Nephron (organoid): ENCODE data around the gene TMEM168.
A peak's percentile ranks its signal among the peaks of the same experiment; 100 is the strongest.
"Not testable (repeated sequence)": the region's sequence is repeated elsewhere in the genome, so short reads cannot be mapped to it uniquely, and the experiment has no call there.

ENCODE experiments used
- H3K27ac Mint-ChIP-seq, 3 experiments: 2 replicates each; pipeline ENCODE4 v1.8.0; 2020; ENCODE audit warnings: mixed read lengths in 3 of 3, mild to moderate bottlenecking in 2 of 3, moderate library complexity in 1 of 3
- H3K27me3 Mint-ChIP-seq: 2 replicates; pipeline ENCODE4 v1.8.0; 2021; ENCODE audit warnings: low read depth, mild to moderate bottlenecking, moderate library complexity, mixed read lengths
- H3K36me3 Mint-ChIP-seq: 2 replicates; pipeline ENCODE4 v1.8.0; 2020; ENCODE audit warnings: low read depth, mixed read lengths
- H3K4me1 Mint-ChIP-seq: 2 replicates; pipeline ENCODE4 v1.8.0; 2020; ENCODE audit warnings: mixed read lengths
- H3K4me3 Mint-ChIP-seq, 3 experiments: 2 replicates each; pipeline ENCODE4 v1.8.0; 2020; ENCODE audit warnings: mild to moderate bottlenecking in 3 of 3, mixed read lengths in 3 of 3, moderate library complexity in 2 of 3
- H3K9me3 Mint-ChIP-seq: 2 replicates; pipeline ENCODE4 v1.8.0; 2020; ENCODE audit warnings: mixed read lengths
- CTCF ChIP-seq, 3 experiments: fragments of 200-600 bp; sonication (generic); IDR thresholded peaks; one replicate each; pipeline ENCODE4 v1.5.0; 2021; ENCODE audit warnings: antibody characterized with exemption in 3 of 3; ENCODE audit not compliant: unreplicated experiment in 3 of 3

TMEM168 gene

GRCh38 chr7:112789817-112790585, at the start of gene TMEM168:
TMEM168 (minus strand) TSS chr7:112790393; CDS start chr7:112784825, 5,568 bp downstream.
- no peaks in the 10 kb centered on the region for H3K27me3 Mint-ChIP-seq
- peaks cover 18% of the 10 kb centered on the region for H3K4me1 Mint-ChIP-seq
- H3K4me3 Mint-ChIP-seq: peak within 1 kb of the TSS; percentile 94 to 96 (median 94)
- no peaks in the 10 kb centered on the region for H3K9me3 Mint-ChIP-seq
- peaks cover 11% of the 10 kb centered on the region for H3K36me3 Mint-ChIP-seq
- no peak for TF ChIP-seq CTCF (IDR thresholded peaks at IDR 0.05; ENCODE audit: unreplicated experiment in 3 of 3)
- peak within 1 kb of the TSS; percentile 98 to 99 (median 98) for H3K27ac Mint-ChIP-seq

GRCh38 chr7:112835928-112836327, 45.7 kb upstream of the TMEM168 start:
- not testable (repeated sequence) for H3K4me1 Mint-ChIP-seq, H3K27ac Mint-ChIP-seq
- H3K9me3 Mint-ChIP-seq: peaks cover 31% of the 10 kb centered on the region

GRCh38 chr7:112833082-112833481, 42.9 kb upstream of the TMEM168 start:
- no peaks in the 10 kb centered on the region for H3K4me1 Mint-ChIP-seq
- H3K27me3 Mint-ChIP-seq: no peaks in the 10 kb centered on the region
- H3K36me3 Mint-ChIP-seq: peaks cover 81% of the 10 kb centered on the region
- TF ChIP-seq CTCF (IDR thresholded peaks at IDR 0.05; ENCODE audit: unreplicated experiment in 3 of 3): no peak
- peaks cover 44% of the 10 kb centered on the region for H3K9me3 Mint-ChIP-seq
- H3K4me3 Mint-ChIP-seq: no peak overlapping the region
- no peak overlapping the region for H3K27ac Mint-ChIP-seq

More at GRCh38 chr7:112835928-112836327, 45.7 kb upstream of the TMEM168 start:
- peaks cover 73% of the 10 kb centered on the region for H3K36me3 Mint-ChIP-seq
- not testable (repeated sequence) for H3K4me3 Mint-ChIP-seq, H3K27me3 Mint-ChIP-seq

- TF ChIP-seq CTCF (IDR thresholded peaks at IDR 0.05; ENCODE audit: unreplicated experiment in 3 of 3): no peak
- Mint-ChIP-seq H3K4me1 (no peaks in the 10 kb centered on the region), H3K27ac (no peak overlapping the region), H3K27me3 (no peaks in the 10 kb centered on the region), H3K36me3 (peaks cover 76% of the 10 kb centered on the region), H3K4me3 (no peak overlapping the region), H3K9me3 (peaks cover 40% of the 10 kb centered on the region)
Observed at GRCh38 chr7:112830769-112831168, 40.6 kb upstream of the TMEM168 start.

- Mint-ChIP-seq H3K27me3 (no peaks in the 10 kb centered on the region), H3K27ac (no peak overlapping the region), H3K36me3 (peaks cover 83% of the 10 kb centered on the region), H3K4me1 (no peaks in the 10 kb centered on the region), H3K4me3 (no peak overlapping the region), H3K9me3 (peaks cover 41% of the 10 kb centered on the region)
- TF ChIP-seq CTCF (IDR thresholded peaks at IDR 0.05; ENCODE audit: unreplicated experiment in 3 of 3): no peak
Observed at GRCh38 chr7:112828696-112829095, 38.5 kb upstream of the TMEM168 start.

- TF ChIP-seq CTCF (IDR thresholded peaks at IDR 0.05; ENCODE audit: unreplicated experiment in 3 of 3): no peak
- peaks cover 12% of the 10 kb centered on the region for H3K9me3 Mint-ChIP-seq
- H3K4me3 Mint-ChIP-seq: no peak overlapping the region
- H3K27me3 Mint-ChIP-seq: no peaks in the 10 kb centered on the region
- no peak overlapping the region for H3K27ac Mint-ChIP-seq
- H3K36me3 Mint-ChIP-seq: peaks cover 52% of the 10 kb centered on the region
- H3K4me1 Mint-ChIP-seq: no peaks in the 10 kb centered on the region
Observed at GRCh38 chr7:112821345-112821744, 31.2 kb upstream of the TMEM168 start.
